HG02852 (cell line): ENCODE data around the gene ZNF275.
"Not testable (repeated sequence)": the region's sequence is repeated elsewhere in the genome, so short reads cannot be mapped to it uniquely, and the experiment has no call there.

Experiments used
- ATAC-seq: cut with Tn5 transposase; IDR thresholded peaks from one replicate; pipeline ENCODE4 v1.9.1; 2021; ENCODE audit warnings: mild to moderate bottlenecking, moderate library complexity; ENCODE audit not compliant: unreplicated experiment

The ZNF275 gene

GRCh38 chrX:153357877-153358276 is 23.9 kb downstream of the ZNF275 start:
- no peak for ATAC-seq

GRCh38 chrX:153361781-153362397 is 27.9 kb downstream of the ZNF275 start:
- ATAC-seq: no peak

GRCh38 chrX:153365670-153366069 is 31.7 kb downstream of the ZNF275 start:
- no peak for ATAC-seq

DNA sequence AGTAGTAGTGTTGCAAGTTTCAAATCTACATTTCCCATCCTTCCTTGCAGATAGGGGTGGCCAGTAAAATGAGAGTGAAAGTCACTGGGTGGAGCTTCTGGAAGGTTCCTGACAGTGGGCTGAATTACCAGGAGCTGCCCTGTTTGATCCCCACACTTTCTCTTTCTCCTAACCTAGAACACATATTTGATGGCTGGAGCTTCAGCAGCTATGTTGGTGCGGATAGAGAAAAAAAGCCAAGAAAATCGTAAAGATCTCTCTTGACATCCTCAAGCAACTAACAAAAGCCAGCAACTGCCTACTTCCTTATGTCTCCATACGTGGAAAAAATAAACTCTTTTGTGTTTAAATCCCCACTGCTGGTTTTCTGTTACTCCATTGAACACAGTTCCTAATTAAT is 32.2 kb downstream of the ZNF275 start:
- no peak for ATAC-seq

DNA sequence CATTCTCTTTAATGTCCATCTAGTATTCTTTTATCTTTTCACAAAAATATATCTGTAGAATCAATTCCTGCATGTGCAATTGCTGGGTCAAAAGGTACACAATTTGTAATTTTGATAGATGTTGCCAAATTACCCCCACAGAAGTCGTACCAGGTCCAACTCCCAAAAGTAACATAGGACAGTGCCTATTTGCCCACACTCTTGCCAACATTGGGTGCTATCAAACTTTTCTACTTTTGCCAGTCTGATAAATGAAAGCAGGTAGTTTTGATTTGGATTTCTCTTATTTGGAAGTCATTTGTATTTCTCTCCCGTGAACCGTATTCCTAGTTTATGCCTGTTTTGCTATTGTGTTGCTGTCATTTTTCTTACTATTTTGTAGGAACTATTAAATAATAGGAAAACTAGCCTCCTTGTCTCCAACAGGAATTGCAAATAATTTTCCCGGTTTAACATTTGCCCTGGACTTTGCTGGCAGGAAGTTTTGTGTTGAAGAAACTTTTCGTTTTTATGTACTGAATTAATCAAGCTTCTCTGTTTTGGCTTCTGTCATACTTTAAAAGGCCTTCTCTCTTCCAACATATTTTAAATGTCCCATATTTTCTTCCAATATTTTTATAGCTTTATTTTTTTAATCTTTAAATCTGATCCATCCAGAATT is 33.1 kb downstream of the ZNF275 start:
- no peak for ATAC-seq

DNA sequence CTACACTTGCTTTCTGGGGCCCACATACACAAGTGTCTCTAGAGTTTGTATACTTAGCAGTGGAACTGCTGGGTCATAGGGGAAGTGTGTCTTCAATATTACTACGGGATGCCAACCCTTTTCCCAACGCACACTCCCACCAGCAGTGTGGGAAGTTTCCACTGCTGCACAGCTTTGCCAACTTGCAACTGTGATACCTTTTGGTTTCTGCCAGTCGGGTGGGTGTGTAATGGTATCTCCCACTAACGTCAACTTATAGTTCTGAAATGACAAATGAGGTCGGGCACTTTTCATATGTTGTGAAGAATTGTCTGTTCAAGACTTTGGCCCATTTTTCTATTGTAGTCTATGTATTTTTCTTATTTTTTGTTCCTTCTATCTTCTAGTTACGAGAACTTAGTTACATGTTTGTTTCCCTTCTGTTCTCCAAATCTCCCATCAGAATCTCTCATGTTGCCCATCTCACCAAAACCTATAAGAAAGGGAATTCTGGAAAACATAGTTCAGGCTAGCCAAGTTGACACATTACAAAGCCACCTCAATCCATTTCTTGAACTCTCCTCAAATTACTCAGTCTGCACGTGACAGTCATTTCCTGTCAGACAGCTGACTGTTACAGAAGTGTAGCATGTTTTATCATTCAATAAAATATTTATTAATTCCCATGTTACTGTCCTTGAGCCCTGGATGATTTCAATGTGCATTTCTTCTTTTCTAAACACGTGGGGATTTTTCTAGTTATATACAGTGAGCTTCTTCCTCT is 36.5 kb downstream of the ZNF275 start:
- ATAC-seq: no peak

DNA sequence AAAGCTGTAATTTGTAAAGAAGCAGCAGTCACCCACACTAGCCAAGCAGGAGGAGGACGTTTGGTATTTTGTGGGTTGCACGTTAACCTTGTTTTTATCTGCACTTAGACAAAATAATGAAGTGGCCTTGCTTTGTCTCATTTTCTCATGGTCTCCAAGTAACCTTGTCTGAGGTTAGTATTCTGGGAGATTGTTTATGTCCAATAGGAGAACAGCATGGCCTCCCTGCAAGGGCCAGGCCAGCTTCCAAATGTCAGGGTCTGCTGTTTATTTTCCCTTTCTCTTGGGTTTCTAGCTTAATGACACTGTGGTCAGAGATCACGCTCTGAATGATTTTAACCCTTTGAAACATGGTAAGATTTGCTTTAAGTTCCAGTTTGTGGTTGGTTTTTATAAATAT is 37.3 kb downstream of the ZNF275 start:
- ATAC-seq: no peak

DNA sequence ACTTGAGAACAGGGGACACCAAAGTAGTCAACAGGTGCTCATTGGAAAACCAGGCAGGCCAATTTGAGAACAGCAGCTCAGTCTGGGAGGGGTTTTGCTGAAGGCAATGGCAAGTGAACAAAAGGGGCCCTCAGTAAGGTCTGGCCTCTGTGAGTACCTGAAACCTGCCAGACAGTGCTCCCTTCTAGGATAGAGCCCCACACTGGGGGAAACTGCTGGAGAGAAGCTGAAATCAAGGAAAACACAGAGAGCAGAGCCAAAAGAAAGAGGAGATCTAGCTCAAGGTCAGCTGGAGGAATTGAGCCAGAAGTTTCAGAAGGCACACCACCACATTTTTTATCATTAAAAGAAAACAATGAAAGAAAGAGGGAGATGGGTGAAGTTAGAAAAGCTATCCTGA is 39.0 kb downstream of the ZNF275 start:
- no peak for ATAC-seq

DNA sequence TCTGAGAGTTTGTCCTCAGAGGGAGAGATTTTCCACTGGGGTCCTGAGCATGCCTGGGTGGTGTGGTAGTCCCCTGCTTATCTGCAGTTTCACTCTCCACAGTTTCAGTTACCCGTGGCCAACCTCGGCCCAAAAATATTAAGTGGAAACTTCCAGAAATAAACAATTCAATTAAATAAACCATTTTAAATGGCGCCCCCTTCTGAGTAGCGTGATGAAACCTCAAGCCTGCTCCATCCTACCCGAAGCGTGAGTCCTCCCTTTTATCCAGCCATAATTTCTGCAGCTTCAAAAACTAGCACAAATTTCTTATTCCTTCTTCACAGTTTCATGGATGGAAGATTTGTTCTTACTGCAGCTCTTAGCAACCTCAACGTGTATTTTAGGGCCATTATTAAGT is 40.5 kb downstream of the ZNF275 start:
- no peak for ATAC-seq

GRCh38 chrX:153375571-153375970 is 41.6 kb downstream of the ZNF275 start:
- no peak for ATAC-seq

GRCh38 chrX:153377727-153378126 is 43.8 kb downstream of the ZNF275 start:
- no peak for ATAC-seq

GRCh38 chrX:153378607-153379006 is 44.7 kb downstream of the ZNF275 start:
- no peak for ATAC-seq

DNA sequence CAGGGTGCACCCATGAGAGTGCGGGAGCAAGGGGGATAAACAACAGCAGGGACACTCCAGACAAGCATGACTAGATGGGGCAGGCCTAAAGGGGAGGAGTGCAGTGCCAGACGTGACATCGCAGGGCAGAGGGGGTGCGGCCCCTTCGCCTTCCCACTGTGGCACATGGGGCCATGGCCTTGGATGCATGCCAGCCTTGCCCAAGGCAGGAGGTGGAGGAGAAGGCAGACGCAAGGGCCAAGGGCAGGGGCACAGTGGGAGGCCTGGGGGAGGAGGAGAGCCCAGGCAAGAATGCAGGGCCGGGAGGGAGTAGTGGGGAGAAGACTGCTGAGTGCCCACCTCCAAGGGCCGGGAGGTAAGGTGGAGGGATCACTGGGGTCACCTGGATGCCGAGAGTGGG is 45.6 kb downstream of the ZNF275 start:
- no peak for ATAC-seq

GRCh38 chrX:153379971-153380581 is 46.1 kb downstream of the ZNF275 start:
- no peak for ATAC-seq

DNA sequence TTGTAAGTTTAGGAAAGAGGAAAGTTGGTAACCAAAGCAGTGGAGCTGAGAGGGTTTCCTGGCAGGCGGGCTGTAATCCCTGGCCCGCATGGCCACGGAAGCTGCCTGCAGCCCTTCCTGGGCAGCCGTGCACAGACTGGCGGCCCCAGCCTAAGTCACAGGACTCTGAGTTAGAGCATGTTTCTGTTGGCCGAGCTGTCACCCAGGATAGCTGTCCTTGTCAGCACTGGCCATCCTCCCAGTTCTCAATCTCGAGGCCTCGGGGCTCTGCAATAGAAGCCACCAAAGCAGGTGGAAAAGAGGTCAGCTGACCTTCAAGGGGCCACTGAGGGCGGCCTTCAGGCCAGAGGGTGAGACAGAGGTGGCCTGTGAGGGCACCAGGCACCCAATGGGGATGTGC is 46.7 kb downstream of the ZNF275 start:
- no peak for ATAC-seq

- no peak for ATAC-seq
These were observed 48.0 kb downstream of the ZNF275 start for GRCh38 chrX:153381684-153382532.

DNA sequence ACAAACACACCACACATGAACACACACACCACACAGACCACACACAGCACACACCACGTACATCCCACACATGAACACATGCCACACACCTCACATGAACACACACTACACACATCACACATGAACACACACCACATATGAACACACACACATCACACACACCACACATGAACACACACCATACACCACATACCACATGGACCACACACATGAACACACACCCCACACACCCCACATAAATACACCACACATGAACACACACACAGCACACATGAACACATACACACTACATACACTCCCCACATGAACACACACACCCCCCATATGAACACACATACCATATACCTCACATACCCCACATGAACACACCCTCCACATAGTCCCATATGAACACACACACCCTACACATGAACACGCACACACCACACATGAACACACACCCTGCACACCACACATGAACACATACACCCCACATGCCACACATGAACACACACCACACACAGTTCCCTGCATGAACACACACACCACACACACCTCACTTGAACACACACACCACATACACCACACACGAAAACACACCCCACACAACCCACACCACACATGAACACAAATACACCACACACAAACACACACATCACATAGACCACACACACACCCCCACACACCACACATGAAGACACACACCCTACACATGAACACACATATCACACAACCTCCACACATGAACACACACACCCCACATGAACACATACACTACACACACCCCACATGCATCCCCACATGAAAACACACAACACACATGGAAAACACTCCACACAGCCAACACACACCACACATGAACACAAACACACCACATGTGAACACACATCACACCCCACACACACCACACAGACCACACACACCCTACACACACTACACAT is 48.9 kb downstream of the ZNF275 start:
- no peak for ATAC-seq

DNA sequence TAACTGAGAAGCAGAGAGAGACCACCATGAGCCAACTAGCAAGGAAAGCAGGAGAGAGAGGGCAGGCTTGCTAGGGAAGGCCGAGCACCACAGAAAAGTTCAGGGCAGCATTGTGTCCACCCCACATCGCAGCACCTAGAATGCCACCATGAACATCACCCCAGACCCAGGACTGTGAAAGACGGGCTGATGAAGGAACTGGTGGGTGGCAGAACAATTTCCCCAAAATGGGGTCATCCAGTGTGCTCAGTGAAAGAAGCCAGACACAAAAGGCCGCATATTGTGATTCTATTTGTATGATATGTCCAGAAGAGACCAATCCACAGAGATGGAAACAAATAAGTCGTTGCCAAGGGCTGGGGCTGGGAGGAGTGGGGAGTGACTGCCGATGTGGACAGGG is 50.4 kb downstream of the ZNF275 start:
- ATAC-seq: no peak

- ATAC-seq: not testable (repeated sequence)
These were observed 51.0 kb downstream of the ZNF275 start for GRCh38 chrX:153384973-153385372.

DNA sequence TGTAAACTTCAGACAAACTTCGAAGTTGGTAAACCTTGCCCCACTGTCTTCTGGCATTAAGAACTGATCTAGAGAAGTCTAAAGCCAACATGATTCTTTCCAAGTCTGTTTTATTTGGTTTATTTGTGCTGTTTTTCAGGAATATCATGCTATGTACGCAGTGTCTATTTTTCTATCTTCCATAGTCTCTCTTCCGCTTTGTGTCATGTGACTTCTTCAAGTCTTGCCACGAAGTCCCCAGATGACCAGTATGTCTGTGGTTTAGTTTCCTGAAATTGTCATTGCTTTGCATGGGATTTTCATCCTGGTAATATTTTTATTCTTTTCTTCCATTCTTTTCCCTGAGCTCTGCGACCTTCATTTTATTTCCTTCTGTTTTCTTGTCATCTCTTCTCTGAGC is 52.1 kb downstream of the ZNF275 start:
- ATAC-seq: no peak
